HG03196 (cell line): ENCODE results near the gene ARMC12.
"Not testable (repeated sequence)": the region's sequence is repeated elsewhere in the genome, so short reads cannot be mapped to it uniquely, and the experiment has no call there.

Source experiments
- ATAC-seq: cut with Tn5 transposase; IDR thresholded peaks from one replicate; pipeline ENCODE4 v1.9.1; 2021; ENCODE audit not compliant: unreplicated experiment

The ARMC12 gene

DNA sequence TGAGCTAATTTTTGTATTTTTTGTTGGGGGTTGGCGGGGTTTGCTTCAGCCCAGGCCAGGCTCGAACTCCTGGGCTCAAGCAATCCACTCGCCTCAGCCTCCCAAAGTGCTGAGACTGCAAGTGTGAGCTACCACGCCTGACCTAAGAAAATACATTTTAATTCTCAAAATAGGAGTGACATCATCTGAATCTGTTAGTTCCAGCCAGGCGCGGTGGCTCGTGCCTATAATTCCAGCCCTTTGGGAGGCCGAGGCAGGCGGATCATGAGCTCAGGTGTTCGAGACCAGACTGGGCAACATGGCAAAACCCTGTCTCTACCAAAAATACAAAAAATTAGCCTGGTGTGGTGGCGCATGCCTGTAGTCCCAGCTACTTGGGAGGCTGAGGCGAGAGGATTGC lies 2.5 kb upstream of the ARMC12 start:
- not testable (repeated sequence) for ATAC-seq

DNA sequence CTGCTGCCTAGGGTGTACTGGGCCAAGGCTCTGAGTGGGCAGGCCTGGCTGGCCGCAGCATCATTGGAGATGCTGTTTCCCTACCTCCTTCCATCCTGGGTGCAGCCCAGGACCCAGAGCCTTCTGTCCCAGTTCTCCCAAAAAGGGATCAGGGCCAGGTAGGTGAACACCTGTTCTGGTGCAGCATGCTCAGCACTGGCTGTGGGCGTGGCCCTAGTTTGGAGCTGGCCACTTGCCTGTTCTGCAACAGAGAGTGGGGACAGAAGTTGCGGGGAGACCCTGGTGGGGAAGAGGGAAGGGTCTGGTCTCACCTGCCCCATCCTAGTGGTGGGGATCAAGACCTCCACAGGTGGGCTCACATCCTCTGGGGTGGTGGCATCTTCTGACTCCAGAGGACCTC lies 1.4 kb upstream of the ARMC12 start:
- ATAC-seq = no peak

DNA sequence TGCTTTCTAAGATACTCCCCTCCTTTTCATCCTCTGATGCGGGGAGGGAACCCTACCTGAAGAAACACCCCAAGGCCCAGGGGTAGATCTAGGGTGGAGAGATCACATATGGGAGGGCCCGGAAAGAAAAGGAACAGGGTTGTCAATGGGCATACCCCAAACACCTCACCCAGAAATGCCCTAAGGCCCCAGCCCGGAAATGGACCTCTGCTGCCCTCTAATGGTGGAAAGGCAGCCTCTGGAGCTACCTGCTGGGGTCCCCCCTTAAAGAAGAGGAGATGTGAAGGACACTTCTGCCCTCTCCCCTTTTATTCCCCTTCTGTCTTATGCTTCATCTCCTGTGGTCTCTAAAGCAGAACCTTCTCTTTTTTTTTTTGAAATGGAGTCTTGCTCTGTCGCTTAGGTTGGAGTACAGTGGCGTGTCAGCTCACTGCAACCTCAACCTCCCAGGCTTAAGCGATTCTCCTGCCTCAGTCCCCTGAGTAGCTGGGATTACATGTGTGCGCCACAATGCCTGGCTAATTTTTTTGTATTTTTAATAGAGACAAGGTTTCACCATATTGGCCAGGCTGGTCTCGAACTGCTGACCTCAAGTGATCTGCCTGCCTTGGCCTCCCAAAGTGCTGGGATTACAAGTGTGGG lies 458 bp upstream of the ARMC12 start:
- ATAC-seq = no peak

DNA sequence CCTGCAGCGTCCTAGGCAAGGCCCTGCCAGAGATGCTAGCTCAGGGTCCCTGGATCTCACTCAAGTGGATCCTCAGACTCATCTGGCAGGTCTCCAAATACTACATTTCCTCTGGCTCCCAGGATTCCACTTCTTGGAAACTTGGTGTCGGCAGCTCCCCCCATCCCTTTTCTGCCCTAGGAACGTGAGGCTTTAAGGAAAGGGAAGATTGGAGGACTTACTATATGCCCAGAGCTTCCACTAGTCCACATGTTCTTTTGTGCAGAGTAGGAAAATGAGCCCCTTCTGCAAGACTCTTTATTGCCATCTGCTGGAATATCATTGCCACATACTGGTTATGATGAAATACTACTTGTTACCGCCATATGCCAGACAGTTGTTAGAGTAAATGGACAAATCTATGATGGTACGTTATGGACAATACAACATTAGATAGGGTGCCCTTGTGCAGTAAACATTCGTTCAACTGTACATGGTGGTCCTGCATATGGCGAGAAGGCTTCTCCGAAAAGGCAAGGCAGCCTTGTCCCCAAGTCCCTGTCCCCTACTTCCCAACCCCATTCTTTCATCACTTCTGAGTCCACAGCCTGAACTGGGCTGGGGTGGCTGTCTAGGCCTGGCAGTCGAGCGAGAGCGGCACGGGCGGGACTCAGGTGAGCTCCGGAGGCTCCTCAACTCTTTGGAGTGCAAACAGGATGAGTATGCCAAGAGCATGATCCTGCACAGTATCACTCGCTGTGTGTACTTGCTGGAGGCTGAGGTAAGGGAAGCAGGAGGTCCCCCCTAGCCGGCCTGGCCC lies 780 bp downstream of the ARMC12 start:
- no peak for ATAC-seq

DNA sequence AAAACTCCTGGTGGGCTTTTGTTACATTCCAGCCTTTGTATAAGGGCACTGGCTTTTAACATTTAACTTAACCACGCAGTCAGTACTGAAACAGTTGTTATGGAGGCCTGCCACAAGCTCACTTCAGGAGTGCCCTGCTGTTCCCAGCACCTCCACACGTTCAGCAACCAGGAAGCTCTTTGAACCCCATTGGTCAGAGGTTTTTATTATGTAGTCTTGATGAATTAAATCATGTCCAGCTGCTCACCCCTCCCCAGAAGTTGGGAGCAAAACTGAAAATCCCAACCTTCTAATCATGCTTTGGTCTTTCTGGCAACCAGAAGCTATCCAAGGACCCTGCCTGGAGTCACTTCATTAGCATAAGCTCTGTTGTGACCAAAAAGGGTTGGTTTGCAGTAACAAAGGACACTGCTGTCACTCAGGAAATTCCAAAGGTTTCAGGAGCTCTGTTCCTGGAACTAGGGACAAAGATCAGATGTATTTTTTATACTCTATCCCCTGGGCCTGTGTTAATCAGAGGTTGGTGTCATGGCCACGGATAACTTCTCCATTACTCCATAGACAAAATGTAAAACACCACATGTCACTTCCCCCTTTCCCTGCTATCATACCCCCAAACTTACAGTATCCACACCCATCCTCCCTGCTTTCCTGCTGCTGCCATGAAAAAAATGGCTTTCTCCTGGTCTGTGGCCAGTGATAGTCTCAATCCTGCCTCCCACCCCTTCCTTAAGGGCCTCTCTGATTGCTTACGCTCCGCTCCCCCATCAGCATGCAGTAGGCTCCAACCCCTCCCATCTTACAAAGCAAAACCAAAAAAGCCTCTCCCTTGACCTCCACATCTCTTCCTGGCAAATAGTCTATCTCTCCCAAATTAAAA lies 3.1 kb downstream of the ARMC12 start:
- no peak for ATAC-seq

GRCh38 chr6:35742842-35743241 lies 6.0 kb downstream of the ARMC12 start:
- ATAC-seq = no peak

GRCh38 chr6:35745509-35745908 lies 8.7 kb downstream of the ARMC12 start:
- ATAC-seq = no peak

GRCh38 chr6:35746516-35746915 lies 9.7 kb downstream of the ARMC12 start:
- ATAC-seq = no peak

DNA sequence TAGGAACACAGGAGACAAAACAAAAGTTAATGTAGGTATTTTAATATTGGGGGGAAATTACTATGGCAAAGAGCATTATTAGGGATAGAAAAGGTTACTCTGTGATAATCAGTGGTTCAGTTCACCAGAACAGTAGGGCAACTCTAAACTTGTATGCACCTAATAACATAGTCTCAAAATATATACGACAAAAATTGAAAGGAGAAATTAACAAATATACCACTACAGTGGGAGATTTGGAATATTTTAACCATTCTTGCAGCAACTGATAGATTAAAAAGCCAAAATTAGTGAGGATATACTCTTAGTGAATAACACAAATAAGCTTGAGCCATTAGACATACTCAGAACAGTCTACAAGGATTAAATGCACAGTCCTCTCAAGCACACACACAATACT lies 11.0 kb downstream of the ARMC12 start:
- ATAC-seq = no peak

DNA sequence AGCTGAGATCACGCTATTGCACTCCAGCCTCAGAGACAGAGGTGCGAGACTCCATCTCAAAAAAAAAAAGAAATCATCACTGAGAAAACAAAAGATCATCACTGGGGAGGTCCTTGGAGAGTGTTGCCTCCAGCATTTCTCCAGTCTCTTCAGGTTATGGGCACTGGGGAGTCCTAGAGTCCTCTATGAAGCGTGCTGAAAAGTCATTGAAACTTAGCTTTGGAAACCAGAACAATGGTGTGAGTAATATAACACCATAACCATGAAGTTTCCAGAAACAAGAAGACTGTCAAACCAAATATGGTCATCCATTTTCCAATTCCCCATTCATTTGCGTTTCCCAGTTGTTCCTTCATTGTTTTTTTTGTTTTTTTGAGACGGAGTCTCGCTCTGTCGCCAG lies 13.7 kb downstream of the ARMC12 start:
- ATAC-seq = no peak

GRCh38 chr6:35751594-35751993 lies 14.8 kb downstream of the ARMC12 start:
- no peak for ATAC-seq

- ATAC-seq = no peak
These were observed 15.5 kb downstream of the ARMC12 start for GRCh38 chr6:35752330-35752729.

- ATAC-seq = no peak
These were observed 17.8 kb downstream of the ARMC12 start for GRCh38 chr6:35754452-35755277.

GRCh38 chr6:35755278-35755924 lies 18.6 kb downstream of the ARMC12 start:
- ATAC-seq = no peak

DNA sequence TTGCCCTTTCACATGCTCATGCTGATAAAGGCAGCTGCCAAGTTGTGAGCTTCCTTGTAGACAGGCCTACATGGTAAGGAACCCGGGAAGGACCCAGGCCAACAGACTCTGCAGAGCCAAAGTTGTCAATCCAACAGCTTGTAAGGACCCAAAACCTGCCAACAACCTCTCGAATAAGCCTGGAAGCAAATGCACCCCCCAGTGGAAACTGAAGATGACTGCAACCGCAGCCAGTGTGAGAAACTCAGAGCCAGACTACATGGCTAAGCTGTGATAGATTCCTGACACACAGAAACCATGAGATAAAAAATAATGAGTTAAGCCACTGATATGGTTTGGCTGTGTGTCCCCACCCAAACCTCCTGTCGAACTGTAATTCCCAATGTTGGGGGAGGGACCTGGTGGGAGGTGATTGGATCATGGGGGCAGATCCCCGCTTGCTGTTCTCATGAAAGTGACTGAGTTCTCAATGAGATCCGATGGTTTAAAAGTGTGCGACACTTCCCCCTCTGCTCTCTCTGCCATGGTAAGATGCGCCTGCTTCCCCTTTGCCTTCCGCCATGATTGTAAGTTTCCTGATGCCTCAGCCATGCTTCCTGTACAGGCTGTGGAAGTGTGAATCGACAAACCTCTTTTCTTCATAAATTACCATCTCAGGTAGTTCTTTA lies 20.8 kb downstream of the ARMC12 start:
- no peak for ATAC-seq

- no peak for ATAC-seq
These were observed 22.6 kb downstream of the ARMC12 start for GRCh38 chr6:35759426-35759825.

DNA sequence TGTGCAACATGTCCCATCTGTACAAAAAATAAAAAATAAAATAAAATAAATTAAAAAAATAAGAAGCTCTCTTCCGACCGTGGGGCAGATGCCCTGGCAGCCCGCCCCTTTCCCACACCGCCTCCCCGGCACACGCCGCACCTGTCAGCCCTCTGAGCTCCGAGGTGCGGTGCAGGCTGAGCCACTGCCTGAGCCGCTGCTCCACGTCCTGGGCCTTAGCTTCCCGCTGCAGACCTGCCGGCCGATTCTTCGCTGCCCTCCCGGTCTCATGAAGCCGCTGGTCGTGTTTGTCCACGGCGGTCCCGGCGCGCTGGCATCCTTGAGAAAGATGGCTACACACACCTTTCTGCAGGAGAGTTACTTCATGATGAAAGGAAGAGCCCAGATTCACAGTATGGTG lies 28.9 kb downstream of the ARMC12 start:
- ATAC-seq = no peak

GRCh38 chr6:35769211-35769610 lies 32.4 kb downstream of the ARMC12 start:
- ATAC-seq = no peak

GRCh38 chr6:35771343-35771627 lies 34.5 kb downstream of the ARMC12 start:
- ATAC-seq = no peak
